GM12801 (cell line): Measurements from ENCODE around the gene PERM1.

Experiments used
- TF ChIP-seq, protein P1 (sequence below): IDR thresholded peaks from one replicate; pipeline ENCODE4 v1.5.1; 2011; ENCODE audit warnings: control low read depth; ENCODE audit not compliant: insufficient read length; ENCODE audit errors: extremely low read depth

The PERM1 gene

DNA sequence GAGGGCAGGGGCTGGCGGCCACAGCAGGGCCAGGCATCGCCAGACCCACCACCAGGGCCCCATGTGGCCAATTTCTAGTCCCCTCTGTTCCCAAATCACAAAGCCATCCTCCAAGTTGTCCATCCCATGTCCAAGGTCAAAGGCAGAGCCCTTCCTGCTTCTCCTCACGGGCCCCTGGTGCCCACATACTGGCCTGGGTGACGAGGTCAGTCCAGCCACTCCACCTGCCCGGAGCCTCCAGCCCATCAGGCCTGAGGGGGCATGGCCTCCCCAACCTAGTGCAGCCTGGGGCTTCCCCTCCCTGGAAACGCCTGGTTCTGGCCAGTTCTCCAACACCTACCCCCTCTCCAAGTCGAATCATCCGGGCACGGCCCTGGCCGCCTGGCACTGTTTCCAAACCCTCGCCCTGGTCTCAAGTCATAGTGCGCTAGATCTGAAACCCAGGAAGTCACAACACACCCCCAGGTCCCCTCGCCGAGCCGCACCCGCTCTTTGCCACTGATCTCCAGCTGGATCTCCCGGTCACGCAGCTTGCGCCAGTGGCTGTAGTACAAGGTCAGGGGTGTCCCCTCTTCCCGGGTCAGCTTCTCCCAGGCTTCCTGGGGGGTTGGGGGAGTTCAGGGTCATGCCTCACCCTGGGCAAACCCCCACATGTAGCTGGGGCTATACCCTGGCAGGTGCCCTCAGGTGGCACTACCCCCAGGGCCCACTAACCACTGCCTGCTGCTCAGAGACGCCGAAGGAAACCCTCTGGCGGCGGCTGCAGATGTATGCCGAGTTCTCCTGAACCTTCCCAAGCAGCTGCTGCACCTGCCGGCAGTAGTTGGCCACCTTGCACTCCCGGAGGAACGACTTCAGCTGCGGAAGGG, 36.0 kb downstream of the PERM1 start:
- TF ChIP-seq, protein P1, sequence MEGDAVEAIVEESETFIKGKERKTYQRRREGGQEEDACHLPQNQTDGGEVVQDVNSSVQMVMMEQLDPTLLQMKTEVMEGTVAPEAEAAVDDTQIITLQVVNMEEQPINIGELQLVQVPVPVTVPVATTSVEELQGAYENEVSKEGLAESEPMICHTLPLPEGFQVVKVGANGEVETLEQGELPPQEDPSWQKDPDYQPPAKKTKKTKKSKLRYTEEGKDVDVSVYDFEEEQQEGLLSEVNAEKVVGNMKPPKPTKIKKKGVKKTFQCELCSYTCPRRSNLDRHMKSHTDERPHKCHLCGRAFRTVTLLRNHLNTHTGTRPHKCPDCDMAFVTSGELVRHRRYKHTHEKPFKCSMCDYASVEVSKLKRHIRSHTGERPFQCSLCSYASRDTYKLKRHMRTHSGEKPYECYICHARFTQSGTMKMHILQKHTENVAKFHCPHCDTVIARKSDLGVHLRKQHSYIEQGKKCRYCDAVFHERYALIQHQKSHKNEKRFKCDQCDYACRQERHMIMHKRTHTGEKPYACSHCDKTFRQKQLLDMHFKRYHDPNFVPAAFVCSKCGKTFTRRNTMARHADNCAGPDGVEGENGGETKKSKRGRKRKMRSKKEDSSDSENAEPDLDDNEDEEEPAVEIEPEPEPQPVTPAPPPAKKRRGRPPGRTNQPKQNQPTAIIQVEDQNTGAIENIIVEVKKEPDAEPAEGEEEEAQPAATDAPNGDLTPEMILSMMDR, result no peak

DNA sequence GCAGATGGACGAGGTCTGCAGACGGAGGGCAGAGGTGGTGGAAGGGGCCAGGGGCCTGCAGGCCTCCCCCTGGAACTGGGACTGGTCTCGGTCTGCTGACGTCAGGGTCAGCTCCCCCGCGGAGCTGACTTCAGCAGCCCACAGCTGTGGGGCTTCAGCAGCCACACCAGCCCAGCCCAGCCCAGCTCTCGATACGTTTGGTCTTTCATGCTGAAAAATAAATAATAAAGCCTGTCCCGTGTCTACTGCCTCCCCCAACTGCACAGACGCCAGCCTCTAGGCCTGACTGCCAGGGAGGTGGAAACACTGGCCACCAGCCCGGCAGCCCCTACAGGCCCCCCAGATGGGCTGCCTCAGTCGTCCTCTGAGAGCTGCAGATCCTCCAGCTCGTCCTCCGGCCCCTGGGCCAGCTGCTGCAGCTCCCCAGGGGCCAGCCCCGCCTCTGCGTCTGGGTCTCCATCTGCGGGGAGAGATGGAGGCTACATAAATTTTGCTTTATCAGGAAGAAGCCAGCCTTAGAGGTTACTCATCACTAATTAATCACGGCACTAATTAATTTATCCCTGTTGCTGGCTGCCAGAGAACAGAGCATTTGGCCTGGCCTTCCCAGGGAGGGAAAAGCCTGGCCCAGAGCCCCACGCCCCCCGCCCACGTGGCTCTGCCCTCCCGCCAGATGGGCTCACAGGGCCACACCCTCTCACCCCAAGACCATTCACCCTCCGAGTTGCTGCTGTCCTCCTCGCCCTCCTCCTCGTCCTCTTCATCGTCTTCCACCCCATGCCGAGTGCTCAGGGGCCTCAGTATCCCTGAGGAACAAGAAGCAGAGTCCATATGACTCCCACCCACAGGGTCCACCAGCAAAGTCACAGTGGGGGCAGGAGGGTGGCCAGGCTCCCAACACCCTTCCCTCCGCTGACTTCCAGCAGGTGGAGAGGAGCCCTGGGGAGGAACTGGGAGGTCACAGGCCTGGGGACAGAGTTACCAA, 37.3 kb downstream of the PERM1 start:
- TF ChIP-seq, protein P1, result no peak

DNA sequence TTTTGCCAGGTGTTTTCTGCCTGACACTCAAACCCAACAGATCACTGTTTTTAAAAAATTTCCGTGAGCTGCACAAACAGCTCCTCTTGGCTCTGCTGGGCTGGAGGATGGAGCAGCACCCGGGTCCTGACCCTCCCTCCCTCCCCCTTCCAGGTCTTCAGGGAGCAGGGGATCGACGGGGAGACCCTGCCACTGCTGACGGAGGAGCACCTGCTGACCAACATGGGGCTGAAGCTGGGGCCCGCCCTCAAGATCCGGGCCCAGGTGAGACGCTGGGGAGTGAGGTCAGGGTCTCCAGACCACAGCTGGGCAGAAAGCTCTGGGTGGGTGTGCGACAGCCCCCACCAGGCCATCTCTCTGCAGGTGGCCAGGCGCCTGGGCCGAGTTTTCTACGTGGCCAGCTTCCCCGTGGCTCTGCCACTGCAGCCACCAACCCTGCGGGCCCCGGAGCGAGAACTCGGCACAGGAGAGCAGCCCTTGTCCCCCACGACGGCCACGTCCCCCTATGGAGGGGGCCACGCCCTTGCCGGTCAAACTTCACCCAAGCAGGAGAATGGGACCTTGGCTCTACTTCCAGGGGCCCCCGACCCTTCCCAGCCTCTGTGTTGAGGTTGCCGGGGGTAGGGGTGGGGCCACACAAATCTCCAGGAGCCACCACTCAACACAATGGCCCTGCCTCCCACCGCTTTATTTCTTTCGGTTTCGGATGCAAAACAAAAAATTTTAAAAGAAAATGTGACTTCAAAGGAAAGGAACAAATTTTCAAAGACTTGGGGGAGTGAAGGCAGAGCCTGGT, 38.1 kb downstream of the PERM1 start:
- TF ChIP-seq, protein P1, result no peak

DNA sequence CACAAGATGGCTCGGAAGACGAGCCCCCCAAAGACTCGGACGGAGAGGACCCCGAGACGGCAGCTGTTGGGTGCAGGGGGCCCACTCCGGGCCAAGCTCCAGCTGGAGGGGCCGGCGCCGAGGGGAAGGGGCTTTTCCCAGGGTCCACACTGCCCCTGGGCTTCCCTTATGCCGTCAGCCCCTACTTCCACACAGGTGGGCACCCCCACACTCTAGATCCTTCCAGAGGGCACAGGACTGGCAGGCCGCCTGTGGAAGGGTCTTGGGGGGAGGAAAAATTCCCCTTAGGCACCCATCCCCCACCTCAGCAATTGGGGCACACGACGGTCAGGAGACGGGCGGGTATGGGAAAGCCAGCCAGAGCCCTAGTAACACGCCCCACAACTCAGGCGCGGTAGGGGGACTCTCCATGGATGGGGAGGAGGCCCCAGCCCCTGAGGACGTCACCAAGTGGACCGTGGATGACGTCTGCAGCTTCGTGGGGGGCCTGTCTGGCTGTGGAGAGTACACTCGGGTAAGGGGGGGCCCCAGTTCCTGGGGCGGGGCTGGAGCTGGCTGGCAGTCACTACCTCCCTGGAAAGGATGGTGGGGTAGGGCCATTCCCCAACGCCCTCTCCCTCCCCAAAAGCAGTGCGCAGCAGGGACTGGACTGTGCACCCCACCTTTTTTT, 38.9 kb downstream of the PERM1 start:
- TF ChIP-seq, protein P1, result no peak

DNA sequence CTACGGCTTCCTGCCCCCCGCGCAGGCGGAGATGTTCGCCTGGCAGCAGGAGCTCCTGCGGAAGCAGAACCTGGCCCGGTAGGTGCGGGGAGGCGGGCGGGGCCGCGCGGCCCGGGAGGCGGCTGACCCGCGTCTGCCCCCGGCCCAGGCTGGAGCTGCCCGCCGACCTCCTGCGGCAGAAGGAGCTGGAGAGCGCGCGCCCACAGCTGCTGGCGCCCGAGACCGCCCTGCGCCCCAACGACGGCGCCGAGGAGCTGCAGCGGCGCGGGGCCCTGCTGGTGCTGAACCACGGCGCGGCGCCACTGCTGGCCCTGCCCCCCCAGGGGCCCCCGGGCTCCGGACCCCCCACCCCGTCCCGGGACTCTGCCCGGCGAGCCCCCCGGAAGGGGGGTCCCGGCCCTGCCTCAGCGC, 39.5 kb downstream of the PERM1 start:
- TF ChIP-seq, protein P1, result no peak

DNA sequence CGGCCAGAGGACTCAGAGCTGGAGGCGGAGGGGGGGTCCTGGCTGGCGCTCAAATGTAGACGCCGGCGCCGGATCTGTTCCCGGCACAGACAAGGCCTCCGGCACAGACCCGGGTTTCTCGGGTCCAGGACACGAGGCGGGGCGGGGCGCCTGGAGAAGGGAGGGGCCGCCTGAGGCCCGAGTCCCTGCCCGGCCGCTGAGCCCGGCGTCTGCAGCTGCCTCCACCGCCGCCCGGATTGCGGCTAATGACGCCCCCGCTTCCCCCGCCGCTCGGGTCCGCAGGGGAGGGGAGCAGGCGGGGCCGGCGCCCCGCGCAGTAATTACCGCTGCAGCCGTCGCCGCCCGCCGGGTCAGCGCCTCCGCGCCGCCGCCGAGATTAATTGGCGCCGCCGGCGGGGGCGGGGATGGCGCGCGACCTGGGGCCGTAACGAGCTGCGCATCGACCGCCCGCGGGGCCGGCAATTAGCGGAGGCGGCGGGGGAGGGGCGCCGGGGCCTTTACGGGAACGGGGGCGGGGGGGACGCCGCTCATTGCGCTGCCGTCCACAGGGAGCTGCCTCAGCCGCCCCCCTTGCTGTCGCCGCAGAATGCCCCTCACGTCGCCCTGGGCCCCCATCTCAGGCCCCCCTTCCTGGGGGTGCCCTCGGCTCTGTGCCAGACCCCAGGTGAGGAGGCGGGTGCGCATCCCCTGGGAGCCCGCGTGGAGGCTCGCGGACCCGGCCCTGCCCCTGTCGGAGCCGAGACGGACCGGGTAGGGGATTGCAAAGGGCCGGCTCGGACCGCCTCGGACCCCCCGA, 40.1 kb downstream of the PERM1 start:
- TF ChIP-seq, protein P1, result no peak
